ENCODE results near the gene NR6A1.

Gene NR6A1

DNA sequence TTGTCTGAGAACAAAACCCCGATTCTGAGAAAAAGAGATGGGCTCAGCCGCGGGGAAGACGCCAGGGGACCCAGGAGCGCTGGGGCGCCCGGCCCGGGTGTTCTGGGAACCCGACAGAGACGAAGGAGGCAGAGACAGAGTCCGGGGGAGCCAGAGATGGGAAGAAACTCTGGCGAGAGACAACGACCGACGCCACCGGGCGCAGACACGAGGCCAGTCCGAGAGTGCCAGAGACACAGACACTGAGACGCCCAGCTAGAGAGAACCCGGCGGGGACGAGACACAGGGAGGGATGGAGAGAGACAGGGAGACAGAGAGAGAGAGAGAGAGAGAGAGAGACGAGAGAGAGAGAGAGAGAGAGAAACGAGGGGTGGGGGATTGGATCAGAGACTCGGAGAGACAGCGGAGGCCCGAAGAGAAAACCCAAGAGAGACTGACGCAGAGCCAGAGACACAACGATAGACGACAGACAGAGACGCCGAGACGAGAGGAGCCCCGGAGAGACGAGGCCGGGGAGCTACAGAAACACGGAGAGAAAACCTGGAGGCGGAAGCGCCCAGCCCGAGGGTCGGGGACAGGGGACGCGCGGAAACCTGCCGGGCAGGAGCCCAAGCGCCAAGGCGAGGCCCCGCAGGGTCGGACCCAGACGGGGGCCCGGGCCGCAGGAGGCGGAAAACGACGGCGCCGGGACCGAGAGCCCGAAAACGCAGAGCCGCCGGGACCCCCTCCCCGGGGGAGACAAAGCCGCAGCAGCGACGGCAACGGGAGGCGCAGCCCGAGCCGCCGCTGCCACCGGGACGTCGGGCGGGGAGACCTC lies 267.2 kb downstream of the NR6A1 start:
- no peak for DNase-seq (ENCODE audit: low read depth in 2 of 2)

DNA sequence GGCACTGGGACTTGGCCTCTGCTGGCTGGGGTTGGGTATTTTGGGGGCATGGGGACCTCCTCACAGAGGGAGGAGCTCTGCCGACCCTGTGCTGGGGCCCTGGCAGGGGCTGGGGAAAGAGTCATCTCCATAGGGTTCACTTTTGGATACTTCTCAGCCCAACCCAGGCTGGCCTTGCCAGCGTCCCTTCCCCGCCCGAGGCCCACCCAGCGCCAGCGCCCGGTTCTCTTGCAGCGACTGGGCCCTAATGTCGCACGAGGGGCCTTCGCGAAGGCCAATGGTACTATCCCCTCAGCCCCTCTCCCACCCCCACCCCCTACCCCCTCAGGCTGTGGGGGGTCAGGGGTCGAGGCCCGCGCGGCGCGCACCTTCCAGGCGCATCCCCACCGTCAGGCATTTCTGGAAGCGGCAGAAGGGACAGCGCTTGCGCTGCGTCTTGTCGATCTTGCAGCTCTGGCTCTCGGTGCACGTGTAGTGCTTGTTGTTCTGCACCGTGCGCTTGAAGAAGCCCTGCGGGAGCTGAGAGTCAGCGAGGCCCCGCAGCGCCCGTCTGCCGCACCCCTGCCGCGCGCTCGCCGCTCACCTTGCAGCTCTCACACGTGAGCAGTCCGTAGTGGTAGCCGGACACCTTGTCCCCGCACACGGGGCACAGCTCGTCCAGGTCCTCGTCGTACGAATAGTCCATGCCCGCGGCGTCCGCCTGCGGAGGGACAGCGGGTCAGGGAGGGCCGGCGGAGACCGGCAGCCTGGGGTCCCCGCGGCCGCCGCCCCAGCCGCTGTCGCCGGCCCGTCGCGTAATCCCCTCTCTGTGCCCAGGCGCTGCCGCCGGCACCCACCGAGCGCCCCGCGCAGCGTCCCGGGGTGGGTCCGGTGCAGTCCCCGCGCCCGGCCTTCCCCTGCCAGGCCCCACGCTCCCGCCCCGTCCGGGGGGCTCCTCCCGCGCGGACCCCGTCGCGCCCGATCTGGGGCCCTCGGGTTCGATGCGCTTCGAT lies 268.1 kb downstream of the NR6A1 start:
- no peak for DNase-seq (ENCODE audit: low read depth in 2 of 2)

DNA sequence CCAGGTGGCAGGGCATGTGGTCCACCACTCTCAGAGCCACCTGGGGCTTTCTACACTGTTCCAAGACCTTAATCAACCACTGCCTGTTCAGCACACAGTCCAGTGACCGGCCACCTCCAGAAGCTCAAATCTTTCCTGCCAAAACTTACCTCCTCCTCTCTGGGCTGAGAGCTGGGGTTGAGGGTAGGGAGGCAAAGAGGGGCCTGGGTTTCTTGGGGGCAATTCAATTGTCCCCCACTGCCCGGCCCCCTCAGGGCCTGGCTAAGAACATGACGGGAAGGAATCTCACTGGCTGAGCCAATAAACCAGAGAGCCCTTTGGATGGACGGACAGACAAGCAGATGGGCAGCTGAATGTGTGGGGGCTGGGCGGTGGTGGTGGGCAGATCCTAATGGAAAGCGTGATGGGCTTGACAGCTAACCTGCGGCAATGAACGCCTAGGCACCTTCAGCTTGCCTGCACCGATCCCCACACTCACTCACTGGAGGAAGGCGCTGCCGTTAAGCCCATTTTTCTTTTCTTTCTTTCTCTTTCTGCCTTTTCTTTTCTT lies 269.3 kb downstream of the NR6A1 start:
- DNase-seq (ENCODE audit: low read depth in 2 of 2), result no peak

DNA sequence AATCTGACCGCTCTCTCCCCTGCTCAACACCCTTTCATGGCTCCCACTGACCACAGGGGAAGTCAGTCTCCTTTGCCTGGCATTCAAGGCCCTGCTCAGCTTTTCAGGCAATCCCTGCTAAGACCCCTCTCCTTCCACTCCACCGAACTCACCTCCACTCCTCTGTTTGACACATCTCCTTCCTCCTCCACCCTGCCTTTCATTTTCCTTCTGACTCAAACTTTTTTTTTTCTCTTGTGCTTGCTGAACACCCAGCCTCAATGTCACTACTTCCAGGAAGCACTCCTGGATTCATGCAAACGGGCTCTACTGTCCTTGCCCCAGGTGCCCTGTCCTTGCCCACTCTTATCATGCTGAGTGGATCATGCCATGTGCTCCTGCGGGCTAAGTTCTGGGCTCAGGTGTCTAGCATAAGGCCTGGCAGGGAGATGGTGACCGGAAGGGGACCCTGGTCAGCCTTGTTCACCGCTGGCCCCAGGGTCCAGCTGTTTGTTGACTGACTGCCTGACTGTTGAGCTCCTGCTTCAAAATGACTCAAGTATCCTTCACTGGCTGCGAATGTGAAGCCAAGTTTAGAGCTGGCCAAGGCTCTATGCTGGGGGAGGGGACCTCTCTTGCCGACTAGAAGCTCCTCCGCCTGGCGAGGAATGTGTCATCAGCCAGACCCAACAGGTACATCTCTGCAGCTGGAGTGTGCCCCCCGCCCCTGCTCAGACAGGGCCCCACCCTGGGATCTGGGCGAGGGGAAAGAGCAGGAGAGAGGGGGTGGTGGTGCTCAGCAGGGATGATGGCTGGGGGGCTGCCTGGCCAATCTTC lies 270.1 kb downstream of the NR6A1 start:
- DNase-seq (ENCODE audit: low read depth in 2 of 2), result no peak

DNA sequence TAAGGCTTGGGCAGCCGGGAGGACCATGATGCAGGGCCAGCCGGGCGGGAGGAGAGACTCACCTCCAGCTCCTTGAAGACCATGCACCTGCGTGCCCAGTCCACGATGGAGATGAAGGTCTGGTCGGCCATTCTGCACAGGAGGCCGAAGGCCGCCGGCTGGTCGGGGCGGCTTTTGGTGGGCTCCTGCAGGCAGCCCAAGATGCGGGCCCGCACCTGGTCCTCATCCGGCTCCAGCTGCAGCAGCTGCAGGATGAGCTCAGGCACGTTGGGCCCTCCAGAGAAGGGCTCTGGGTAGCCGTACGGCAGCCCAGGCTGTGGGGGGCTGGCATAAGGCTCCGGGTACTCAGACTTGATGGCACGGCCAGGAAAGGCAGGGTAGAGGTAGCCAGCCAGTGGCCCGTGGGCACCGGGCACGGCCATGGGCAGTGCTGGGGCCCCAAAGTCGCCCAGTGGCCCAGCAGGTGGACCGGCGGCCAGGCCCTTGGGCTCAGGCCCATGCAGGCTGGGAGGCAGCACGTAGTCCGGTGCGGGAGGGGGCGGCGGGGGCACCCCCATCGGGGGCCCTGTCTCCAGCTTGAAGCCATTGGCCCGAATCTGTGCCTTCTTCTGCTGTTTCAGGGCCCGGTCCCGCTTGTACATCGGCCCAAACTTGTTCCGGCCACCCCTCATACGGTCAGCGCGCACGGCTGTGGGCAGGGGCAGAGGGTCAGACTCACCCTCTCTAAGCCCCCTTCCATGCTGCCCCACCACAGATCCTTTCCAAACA lies 270.9 kb downstream of the NR6A1 start:
- no peak for DNase-seq (ENCODE audit: low read depth in 2 of 2)

DNA sequence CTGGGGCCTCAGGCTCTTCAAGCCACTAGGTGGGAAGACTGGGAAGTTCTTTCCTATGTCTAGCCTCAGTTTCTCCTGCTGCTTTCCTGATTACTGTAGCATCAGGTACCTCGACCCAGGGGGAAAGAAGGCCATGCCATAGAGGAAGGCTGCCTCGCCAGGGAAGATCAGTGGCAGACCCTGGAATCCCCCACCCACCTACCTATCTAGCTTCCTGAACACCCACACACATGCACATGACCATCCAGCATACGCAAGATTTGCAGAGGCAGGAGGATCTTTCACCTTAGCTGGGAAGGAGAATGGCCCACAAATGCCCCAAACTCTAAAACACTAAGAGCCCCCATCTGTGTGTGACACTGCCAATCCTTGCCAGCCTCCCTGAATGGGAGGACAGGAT lies 271.9 kb downstream of the NR6A1 start:
- no peak for DNase-seq (ENCODE audit: low read depth in 2 of 2)

DNA sequence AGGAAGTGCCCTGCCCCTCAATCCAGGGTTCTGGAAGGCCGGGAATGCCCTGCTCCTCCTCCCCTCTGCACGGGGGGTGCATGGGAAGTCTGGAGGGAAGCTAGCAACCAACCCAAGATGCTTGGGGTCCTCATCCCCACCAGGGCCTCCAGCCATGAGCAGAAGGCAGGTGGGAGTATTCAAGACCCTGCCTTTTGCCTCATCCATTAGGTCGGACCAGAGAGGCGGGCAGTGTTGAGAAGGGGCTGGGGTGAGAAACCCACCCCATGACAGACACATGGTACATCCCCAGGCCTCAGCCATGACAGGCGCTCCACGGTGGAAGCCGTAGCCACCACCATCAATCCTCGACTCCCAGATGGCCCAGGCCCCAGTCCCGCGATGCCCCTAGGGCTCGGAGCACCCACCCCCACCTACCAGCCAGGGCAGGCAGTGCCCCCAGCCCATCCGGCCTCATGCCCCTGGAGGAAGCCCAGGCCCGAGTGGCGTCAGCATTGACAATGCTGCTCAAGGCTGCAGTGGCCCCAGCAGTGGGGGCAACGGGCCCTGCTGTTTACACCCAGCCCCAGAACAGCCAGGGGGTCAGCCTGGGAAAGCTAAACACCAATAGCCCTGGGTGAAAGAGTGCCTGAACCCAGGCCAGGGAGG lies 272.5 kb downstream of the NR6A1 start:
- DNase-seq (ENCODE audit: low read depth in 2 of 2), result no peak

DNA sequence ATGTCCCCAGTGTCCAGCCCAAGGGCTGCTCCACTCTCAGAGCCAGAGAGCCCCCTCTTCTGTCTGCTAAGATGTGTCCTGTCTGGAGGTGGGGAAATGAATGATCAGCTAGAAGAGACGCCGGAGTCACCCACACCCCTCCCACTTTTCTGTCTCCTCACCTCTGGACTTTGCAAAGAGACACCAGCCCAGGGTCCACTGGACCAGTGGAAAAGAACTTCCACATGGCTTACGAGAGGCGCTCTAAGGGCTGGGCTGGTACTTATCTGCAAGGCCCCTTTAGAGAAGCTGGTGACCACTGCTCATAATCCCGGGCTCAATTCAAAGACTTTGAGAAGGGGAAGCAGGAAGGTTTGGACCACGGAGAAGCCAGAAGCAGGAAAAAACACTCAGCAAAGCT lies 273.1 kb downstream of the NR6A1 start:
- DNase-seq (ENCODE audit: low read depth in 2 of 2), result no peak

DNA sequence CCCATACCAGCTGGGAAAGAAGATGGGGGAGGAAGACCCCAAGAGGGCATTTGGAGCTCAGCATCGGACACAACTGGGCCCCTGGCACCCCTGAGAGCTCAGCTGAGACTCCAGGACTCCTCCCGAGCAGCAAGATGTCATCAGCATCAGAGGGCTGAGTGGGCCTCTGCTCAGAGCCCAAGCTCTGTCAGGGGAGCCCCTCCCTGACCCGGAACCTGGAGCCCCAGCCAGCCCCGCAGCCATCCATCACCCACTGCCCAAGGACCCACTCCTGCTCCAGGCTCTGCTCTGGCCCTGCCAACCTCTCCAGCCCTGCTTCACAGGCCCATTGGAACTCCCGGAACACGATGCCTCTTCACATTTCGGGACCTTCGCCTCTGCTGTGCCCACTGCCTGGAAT lies 273.7 kb downstream of the NR6A1 start:
- no peak for DNase-seq (ENCODE audit: low read depth in 2 of 2)

DNA sequence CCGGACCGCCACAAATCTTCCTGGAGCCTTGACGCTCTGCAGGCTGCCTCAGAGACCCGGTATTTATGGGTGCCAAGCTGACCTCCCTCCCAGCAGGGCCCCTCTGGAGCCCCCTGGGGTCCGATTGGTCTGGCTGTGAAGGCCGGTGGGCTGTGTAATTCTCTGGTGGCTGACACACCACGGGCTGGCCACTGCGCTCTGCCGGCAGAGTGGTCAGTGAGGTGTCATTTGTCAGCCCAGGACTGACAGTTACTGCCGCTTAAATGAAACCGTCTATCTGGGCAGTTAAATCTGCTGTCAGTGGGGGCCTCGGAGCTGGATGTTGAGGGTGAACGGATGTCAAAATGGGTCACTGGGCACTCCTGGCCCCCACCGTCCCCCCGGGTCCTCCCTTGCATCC lies 274.6 kb downstream of the NR6A1 start:
- DNase-seq (ENCODE audit: low read depth in 2 of 2), result no peak

DNA sequence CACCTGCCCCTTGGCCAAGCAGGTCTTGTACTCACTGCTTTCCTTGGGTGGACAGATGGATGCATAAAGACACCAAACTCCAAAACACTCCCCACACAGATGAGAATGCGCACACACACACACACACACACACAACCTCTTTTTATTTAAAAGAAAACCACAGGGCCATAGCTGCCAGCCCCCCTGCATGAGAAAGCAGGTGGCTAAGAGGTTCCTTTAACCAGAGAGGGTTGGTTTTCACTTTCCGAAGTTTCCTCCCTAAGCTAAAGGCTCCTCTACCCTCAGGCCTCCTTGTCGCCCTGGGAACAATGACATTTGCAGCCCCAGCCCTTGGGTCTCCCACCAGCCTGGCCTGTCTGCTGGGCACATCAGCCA lies 275.0 kb downstream of the NR6A1 start:
- DNase-seq (ENCODE audit: low read depth in 2 of 2), result no peak

DNA sequence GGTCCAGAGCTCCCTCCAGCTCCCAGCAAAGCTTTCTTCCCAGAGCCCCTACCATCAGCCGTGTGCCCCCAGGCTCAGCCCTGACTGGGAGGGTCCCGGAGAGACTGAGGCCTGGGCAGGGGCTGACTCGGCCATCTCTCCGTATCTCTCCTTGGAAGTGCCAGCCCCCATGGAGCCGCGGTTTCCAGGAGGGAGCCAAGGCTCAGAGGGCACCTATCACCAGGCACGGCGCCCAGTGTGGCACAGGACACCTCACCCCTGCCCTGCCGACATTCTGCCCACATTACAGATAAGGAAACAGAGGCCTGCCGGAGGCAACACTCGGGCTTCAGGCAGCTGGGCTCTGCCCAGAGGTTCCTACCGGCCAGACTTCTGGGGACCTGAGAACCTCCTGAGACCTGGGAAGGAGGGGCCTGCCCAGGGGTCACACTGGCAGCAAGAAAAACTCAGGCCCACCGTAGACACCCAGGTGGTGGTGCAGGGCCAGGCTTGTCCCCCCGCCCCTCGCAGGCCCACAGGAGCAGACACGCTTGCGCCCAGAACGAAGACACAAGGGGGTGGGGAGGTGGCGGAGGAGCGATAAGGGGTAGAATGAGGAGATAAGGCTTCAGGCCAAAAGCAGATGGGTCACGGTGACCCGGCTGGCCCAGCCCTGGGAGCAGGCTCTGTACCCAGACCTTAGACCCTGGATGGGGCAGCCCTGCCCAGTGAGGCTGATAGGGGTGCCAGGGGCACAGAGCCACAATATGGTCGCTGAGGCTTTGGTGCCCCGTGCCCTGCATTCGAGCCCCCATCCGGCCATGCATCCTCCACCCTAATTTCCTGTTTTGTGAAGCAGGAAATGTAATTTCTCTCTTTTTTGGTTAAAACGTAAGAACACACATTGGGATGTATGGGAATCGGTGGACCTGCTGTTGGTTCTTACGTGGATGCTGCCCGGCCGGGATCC lies 275.7 kb downstream of the NR6A1 start:
- no peak for DNase-seq (ENCODE audit: low read depth in 2 of 2)

DNA sequence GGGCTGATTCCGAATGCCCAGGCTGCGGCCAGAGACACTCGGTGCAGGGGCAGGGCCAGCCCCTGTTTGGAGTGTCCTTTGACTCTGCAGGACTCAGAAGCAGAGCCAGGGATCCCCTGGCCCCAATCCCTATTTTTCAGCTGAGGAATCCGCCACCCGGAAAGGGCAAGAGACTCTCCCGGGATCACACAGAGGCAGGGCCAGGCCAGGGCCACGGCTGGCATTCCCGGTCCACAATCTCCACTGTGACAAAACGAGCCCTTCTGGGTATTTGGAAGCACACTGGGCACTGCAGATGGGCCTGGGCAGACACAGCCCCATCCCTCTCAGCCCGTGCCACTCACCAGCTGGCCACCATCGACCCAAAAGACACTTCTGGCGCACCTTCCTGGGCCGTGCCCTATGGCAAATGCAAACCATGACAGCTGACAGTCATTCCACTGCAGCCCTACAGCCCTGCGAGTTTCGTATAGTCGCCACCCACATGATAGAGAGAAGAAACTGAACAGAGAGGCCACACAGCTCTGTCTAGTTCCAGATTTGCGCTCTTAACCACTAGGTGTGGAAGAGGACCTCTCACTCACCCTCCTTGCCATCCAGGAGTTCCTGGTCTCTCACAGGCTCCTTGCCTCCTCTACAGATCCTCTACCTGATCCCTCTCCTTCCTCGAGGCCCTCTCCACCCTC lies 277.2 kb downstream of the NR6A1 start:
- no peak for DNase-seq (ENCODE audit: low read depth in 2 of 2)

DNA sequence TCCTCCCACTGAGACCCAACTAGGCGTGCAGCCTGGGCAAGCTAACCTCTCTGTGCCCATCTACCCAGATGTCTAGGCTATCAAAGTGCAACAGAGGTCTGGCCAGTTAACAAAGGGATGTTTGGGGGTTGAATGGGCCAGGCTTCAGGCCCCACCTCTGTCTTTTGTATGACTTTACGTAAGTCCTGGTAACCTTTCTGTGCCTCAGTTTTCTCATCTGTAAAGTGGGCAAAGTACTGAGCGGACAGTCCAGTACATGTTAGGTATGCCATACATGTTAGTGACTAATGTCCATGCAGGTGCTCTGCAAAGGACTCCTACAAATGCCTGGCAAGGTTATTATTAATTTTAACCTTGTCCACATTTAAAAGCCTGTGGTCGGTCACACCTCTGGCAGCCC lies 277.9 kb downstream of the NR6A1 start:
- no peak for DNase-seq (ENCODE audit: low read depth in 2 of 2)

DNA sequence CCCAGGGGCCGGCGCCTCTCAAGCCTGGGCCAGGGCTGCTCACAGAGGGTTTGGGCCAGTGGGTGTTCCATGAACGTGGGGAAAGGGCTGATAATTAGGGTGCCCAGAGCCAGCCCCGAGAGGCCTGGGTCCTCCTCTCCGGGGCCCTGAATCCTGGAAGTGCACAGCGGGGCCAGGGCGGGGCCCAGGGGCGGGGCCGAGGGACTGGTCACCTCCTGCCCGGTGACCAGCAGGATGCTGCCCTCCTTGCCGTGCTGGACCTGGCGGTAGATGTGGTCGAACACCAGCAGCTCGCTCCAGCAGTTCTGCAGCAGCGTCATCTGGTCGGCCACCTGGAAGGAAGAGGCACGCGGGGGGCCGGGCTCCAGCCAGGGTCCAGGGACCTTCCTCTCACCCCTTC lies 278.3 kb downstream of the NR6A1 start:
- no peak for DNase-seq (ENCODE audit: low read depth in 2 of 2)

DNA sequence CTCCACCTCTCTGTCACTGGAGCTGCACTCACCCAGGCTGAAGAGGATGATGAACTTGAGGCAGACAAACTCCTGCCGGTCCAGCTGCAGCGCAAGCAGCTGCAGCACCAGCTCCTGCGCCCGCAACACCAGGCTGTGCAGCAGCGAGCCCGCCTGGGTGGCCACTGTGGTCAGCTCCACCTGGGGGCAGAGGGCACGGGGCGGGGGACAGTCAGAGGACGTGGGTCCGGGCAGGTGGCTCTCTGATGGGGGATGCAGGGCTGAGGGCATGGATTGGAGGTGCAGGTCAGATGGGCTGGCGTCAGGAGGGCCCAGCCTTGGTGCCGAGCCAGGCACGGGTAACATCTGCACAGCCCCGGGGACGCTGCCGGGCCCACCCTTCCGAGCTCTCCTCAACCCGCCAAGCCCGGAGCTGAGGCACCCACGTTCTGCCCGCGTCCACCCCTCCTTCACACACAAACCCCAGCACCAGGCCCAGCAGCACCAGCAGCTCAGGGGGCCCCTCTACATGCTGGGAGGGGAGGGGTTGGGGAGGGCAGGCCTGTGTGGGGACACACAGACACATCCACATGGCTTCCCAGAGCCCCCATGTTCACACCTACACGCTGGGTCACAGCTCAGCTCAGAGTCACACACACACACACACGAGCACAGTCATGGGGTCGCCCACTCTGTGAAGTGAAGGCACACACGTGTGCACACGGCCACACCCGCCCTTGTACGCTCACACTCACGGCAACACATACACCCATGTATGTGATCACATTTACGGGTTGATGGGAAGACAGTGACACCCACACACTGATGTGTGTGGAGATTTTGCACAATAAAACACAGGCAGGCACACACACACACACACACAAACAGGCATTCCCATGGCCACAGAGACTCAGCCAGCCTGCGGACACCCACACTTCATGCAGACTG lies 279.8 kb downstream of the NR6A1 start:
- no peak for DNase-seq (ENCODE audit: low read depth in 2 of 2)

DNA sequence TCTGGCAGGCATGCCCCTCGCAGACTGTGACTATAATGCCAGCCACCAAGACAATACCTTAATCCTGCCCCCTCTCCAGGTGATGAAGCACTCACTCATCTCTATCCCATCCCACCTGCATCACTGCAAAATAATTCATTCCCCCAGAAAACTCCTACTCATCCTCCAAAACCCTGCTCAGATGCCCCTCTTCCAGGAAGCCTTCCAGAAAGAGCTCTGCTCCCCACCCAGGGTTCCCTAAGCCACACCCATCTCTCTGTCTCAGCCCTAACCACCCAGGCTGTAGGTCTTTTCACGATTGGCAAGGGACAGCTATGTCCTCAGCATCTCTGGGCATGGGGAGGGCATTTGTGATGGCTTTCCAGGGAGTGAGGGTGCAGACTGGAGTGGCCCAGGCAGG lies 281.1 kb downstream of the NR6A1 start:
- no peak for DNase-seq (ENCODE audit: low read depth in 2 of 2)

DNA sequence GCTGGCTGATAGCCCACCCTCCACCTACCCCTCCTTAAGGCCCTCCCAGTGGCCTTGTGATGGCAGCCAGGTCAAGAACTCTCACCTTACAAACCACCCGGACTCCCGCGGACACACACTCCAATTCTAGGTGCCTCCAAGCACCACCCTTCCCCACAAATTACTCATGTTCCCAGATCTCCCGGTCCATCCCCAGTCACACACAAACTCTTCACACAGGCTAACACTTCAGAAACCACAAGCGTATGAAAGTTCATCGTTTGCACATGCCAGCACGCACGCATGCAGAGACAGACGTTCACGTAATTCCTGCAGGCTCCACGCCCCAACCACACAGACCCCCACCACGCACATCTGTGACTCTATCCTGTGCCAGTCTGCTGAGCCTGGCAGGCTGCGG lies 281.9 kb downstream of the NR6A1 start:
- DNase-seq (ENCODE audit: low read depth in 2 of 2), result no peak

Data from activated CD4-positive, alpha-beta T cell treated with anti-CD3 and anti-CD28 coated beads for 24 hours (primary cell).